Medulla oblongata (tissue), 1 donor: ENCODE measurements around the gene LRIT2.

Experiments
- DNase-seq: peaks from one replicate; pipeline ENCODE4 v3.0.0-alpha.2; 2015; ENCODE audit errors: extremely low spot score

The LRIT2 gene, protein sequence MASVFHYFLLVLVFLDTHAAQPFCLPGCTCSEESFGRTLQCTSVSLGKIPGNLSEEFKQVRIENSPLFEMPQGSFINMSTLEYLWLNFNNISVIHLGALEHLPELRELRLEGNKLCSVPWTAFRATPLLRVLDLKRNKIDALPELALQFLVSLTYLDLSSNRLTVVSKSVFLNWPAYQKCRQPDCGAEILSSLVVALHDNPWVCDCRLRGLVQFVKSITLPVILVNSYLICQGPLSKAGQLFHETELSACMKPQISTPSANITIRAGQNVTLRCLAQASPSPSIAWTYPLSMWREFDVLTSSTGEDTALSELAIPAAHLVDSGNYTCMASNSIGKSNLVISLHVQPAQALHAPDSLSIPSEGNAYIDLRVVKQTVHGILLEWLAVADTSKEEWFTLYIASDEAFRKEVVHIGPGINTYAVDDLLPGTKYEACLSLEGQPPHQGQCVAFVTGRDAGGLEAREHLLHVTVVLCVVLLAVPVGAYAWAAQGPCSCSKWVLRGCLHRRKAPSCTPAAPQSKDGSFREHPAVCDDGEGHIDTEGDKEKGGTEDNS

DNA sequence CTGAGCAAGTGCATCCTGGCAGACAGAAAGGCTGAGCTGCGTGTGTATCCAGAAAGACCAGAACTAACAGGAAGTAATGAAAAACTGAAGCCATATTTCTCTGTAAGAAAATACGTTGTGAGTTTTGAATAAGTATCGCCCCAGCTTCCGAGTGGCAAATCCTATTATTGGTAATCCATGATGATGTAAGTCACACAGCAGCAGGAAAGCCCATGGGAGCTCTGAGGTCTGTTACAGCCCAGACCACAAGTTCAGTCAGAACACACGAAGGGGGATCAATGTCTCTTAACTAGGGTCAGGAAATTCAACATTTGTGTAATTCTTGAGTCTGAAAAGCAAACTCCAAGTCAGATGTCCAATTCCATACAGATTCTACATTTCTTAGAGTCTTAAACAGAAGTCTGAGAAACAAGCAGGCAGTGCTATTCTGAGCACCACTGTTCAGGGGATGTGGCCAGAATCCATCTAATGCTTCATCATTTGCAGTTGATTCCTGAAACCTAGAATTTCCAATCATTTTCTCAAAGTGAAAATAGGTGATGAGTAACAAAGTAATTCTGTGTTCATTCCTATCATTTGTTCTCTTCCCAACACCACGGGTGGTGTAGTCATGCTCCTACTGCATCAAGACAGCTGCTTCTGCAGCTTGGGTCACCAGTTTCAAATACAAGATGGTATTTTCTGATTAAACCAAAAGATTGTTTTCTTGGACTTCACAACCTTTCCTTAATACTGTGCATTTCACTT lies at the start of gene LRIT2:
LRIT2 (minus strand) TSS at position 118 of the 747 bp plus-strand sequence; CDS start at position 94, 24 bp downstream.
- no peak for DNase-seq

- DNase-seq, result no peak
Observed at GRCh38 chr10:84270708-84271107, 45.4 kb upstream of the LRIT2 start.

DNA sequence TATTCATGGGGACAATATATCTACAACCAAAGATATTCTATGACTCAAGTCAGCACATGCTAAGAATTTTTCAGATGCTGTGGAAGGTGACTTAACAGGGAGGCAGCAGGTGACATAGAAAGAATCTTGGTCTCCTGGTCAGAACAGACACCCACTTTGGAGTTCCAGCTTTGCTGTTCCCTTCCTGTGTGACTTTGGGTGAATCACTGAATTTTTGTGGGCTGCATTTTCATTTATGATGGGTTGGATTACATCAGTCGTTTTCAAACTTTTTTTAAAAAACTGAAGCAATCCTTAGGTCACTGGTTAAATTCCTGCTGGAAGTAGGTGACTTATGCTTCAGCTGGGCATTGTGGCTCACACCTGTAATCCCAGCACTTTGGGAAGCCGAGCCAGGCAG lies 44.4 kb upstream of the LRIT2 start:
- DNase-seq, result no peak

GRCh38 chr10:84269162-84269561 lies 43.8 kb upstream of the LRIT2 start:
- DNase-seq, result no peak

GRCh38 chr10:84267503-84268126 lies 42.3 kb upstream of the LRIT2 start:
- DNase-seq, result peak; percentile 21

- no peak for DNase-seq
Observed at GRCh38 chr10:84265418-84265817, 40.1 kb upstream of the LRIT2 start.

DNA sequence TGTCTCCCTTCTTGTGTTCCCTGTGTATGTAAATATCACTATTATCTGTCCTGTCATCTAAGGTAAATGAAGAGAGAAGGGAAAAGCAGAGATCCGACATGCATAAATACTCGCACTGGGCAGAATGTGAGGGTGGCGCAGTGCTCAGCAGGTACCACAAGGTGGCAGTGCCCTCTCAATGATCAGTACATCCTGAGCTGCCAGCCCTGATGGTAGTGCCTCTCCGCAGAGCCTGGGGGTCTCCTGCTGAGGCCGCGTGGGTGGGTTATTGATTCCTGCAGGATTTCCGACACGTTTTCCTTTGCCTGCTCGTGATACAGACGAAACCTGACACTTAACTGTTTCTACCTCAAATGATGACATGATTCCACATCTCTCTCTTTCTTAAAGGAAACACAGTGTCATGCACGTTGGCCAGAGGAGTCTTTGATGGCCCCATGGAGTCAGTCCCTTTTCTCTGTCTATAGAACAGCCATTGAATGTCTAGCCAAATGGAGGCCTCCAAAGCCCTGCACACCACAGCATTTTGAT lies 39.3 kb upstream of the LRIT2 start:
- DNase-seq, result peak; percentile 80

DNA sequence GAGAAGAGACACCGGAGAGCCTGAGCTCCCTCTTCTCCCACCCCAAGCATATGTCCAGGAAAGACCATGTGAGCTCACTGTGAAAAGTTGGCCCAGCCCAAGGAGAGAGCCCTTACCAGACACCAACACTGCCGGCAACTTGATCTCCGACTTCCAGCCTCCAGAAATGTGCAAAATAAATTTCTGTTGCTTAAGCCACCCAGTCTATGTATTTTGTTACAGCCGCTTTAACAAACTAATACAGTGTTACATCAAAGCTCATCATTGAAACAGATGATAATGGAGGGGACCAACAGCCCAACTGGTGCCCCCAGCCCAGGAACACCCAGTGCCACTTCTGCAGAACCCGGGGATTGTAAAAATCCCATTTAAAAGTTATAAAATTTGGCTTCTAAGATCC lies 38.4 kb upstream of the LRIT2 start:
- DNase-seq, result no peak

DNA sequence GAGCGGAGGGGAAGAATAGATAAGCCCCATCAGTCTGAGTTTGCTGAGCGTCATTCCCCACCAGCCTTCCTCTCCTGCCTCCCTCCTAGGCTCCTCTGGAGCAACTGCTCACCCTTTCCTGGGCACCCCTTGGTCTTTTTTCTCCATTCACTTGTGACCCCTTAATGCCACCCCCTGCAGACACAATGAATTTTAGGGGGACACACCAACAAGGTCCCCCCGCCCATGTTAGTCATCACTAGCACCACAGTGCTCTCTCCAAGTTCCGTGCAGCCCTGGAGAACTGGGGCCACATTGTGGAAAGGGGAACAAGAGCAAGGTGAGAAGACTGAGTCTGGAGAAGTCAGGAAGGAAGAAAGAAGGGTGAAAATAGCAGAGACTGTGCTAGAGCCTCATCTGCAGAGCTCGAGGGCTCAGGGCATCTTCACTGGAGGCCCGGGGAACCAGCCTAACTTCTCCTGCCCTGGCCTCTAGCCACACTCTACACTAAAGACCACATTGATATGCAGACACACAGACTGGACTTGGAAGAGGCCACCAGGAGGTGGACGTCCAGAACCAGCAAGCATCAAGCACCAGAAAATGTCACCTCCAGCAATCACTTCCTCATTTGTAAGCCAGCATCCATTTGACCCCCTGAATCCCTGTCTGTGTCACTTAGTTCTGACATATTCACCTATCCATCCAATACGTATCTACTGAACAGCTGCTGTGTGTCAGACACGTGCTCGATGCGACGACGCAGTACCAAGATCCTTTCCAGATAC lies 37.0 kb upstream of the LRIT2 start:
- DNase-seq, result no peak

- DNase-seq, result peak; percentile 30
Observed at GRCh38 chr10:84261236-84261915, 36.0 kb upstream of the LRIT2 start.

- DNase-seq, result no peak
Observed at GRCh38 chr10:84258034-84258695, 32.8 kb upstream of the LRIT2 start.

- DNase-seq, result no peak
Observed at GRCh38 chr10:84257343-84258020, 32.1 kb upstream of the LRIT2 start.

GRCh38 chr10:84256510-84257342 lies 31.4 kb upstream of the LRIT2 start:
- DNase-seq, result peak; percentile 67

- DNase-seq, result no peak
Observed at GRCh38 chr10:84254552-84255478, 29.5 kb upstream of the LRIT2 start.

- DNase-seq, result no peak
Observed at GRCh38 chr10:84248794-84249193, 23.4 kb upstream of the LRIT2 start.

DNA sequence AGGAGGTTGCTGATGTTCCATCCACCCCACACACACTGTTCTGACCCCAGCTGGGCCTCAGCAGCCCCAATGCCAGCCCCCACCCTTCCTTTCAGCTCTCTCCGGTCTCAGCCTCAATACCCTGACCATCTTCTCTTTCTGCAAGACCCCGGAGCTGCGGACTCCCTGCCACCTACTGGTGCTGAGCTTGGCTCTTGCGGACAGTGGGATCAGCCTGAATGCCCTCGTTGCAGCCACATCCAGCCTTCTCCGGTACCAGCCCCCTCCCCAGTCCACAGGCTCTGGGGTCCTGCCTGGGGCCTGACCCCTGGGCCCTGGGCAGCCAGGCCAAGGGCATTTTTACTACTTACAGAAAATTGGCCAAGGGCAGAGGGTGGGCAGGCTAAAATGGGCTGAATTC lies 22.2 kb upstream of the LRIT2 start:
- no peak for DNase-seq

DNA sequence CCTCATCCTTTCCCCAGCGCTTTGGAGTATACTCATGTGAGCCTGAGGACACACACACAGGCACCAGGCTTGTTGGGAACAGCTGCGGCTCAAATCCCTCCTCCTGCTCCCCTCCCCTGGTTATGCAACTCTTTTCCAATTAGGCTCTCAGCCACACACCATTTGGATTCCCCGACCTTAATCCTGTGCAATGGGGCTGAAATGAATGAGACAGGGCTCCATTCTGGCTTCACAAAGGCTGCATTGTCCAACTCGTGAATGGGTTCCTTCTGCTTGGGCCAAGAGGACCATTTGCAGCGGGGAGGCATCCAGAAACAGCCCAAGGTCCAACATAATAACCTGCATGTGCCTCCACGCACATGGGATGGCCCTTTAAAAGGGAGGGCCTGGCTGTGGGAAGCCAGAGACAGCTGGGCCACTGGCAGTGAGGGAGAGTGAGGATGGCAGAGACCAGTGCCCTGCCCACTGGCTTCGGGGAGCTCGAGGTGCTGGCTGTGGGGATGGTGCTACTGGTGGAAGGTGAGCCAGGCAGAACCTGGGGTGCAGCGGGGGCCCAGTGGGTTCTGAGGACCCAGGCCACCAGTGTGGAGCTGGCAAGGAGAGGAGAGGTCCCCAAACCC lies 19.4 kb upstream of the LRIT2 start, which contains the start of gene RGR:
RGR (plus strand) TSS at position 403 of the 620 bp plus-strand sequence; CDS start at position 441, 38 bp downstream.
- DNase-seq, result peak; percentile 99
